Activated T-cell treated with anti-CD3 and anti-CD28 coated beads for 48 hours (primary cell): ENCODE results near the gene RIPOR3.
A peak's percentile ranks its signal among the peaks of the same experiment; 100 is the strongest.
"Not testable (repeated sequence)": the region's sequence is repeated elsewhere in the genome, so short reads cannot be mapped to it uniquely, and the experiment has no call there.

Experiments
- DNase-seq: peaks from one replicate; pipeline ENCODE4 v3.0.0-alpha.2; 2020; ENCODE audit warnings: low read depth

The RIPOR3 gene

GRCh38 chr20:50572938-50573777 lies 118.2 kb downstream of the RIPOR3 start:
- DNase-seq, result no peak

- no peak for DNase-seq
Observed at GRCh38 chr20:50571466-50571865, 119.9 kb downstream of the RIPOR3 start.

- no peak for DNase-seq
Observed at GRCh38 chr20:50569864-50570836, 121.2 kb downstream of the RIPOR3 start.

GRCh38 chr20:50569487-50569863 lies 121.9 kb downstream of the RIPOR3 start:
- DNase-seq, result not testable (repeated sequence)

DNA sequence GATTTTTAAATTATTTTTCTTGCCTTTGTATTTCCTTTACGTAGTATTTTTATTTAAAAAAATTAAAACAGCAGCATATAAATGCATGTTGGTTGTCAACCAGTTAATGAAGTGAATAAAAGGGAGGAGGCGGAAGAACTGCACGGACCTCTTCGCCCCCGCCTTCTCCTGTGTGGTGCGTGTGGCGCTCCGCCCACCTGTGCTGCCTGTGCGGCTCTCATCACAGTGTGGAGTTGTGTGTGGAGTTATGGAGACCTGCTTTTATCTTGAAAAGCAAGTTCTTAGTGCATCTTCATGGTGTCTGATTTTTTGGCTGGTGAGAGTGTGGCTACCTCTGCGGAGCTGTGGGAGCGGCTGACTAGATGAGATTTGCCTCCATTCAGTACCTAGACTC lies 122.8 kb downstream of the RIPOR3 start:
- DNase-seq, result no peak

DNA sequence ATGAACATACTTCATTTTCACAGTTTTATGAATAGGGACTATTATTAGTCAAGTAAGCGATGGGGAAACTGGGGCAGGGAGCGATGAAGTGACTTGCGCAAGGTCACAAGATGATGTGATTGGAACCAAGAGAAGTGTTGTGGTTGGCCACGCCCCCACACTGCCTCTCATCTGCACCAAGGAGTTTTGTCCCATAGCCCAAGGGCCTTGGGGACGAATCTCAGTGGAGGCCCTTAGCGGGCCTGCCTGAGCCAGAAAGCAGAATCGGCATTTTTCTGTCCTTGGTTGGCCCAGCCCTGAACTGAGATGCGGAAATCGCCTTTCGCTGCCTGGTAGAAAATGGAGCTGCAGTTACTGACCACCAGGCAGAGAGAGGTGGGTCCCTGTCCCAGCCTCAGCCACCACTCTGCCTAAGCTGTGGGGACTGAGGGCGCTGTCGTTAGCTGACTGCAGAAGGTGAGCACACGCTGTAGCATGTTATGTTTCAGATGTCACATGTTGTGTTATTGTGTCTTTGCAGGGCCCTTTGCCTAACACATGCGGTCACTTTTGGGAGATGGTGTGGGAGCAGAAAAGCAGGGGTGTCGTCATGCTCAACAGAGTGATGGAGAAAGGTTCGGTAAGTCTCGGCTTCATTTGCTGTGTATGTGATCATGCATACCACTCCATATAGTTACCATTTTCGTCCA lies 123.3 kb downstream of the RIPOR3 start:
- DNase-seq, result no peak

- DNase-seq, result no peak
Observed at GRCh38 chr20:50565871-50566270, 125.5 kb downstream of the RIPOR3 start.

GRCh38 chr20:50565383-50565782 lies 126.0 kb downstream of the RIPOR3 start:
- no peak for DNase-seq

DNA sequence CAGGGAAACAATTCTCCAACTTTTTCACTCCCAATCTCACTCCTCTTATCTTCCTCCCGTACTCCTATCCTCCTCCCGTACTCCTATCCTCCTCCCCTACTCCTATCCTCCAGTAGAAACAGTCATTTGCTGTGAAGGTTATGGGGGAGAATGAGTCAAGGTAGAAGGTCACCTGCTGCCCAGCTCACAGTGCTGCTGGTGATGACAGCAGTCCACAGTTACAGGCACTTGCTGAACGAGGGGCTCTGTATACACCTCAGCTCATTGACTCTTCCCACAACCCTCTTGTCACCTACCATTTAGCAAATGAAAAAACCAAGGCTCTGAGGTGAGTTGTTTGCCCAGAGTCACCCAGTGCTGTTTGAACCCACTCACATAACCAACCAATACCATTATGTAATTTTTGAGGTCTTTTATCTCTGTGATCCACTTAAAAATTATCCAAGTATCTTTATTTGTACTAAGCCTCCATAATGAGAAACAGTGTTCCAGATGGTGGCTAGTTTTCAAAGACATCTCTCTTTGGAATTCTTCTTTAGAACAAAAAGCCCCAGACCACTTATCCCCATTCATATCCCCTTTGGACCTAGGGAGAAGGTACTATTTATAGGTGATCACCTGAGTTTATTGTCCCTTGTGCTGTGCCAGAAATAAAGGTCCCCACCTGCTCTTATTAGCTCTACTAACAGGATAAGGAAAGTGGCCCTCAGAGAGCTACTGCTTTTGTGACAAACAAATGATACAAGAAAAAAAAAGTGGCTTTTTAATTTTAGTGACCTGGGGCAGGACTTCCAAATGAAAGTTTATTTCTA lies 128.0 kb downstream of the RIPOR3 start:
- no peak for DNase-seq

DNA sequence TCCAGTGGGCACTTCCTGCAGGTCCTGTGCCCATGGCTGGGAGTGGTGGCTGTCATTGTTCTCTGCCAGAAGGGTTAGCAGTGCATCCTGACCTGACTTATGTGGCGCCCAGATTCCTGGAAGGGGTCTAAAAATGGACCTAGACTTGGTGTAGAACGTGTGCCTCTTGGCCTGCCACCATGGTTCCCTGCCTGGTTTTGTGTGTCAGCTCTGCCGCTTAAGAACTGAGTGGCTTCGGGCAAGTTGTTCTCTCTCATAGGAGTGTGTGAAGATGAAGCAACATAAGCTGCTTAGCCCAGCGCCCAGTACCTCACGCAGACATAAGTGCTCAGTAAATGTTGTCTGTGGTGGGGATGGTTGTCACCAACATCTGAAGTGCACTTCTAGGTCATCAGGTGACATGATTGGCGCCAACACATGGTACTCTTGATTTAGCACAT lies 129.1 kb downstream of the RIPOR3 start:
- DNase-seq, result no peak

DNA sequence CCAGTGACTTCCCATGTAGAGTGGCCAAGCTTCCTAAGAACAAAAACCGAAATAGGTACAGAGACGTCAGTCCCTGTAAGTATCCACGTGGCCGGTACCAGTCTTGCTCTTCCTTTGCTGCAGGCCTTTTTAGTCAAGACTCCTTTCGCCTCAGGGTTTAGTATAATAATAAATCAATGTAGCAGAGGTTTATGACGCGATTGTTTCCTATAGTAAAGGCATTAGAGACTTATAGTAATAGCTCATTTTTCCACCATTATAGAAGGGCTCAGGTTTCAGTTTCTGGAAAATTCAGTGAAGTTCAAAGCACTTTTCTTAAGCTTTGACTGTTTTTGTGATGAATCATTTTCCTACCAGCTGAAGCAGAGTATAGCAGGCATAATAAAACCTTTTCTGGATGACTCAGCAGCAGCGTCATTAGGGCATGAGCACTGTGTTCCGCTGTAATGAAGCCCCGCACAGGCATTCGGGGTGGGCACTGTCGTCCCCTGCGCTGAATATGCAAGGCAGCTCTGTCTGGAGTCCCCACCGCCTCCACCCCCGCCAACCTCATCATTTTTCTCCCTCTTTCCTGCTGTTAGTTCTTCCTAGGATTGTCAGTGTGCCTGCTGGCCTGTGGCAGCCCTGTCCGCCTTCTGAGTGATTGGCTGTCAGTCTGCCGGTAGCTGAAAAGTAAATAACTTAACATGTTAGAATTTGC lies 129.8 kb downstream of the RIPOR3 start:
- DNase-seq, result peak; percentile 65

- no peak for DNase-seq
Observed at GRCh38 chr20:50560867-50561266, 130.5 kb downstream of the RIPOR3 start.

DNA sequence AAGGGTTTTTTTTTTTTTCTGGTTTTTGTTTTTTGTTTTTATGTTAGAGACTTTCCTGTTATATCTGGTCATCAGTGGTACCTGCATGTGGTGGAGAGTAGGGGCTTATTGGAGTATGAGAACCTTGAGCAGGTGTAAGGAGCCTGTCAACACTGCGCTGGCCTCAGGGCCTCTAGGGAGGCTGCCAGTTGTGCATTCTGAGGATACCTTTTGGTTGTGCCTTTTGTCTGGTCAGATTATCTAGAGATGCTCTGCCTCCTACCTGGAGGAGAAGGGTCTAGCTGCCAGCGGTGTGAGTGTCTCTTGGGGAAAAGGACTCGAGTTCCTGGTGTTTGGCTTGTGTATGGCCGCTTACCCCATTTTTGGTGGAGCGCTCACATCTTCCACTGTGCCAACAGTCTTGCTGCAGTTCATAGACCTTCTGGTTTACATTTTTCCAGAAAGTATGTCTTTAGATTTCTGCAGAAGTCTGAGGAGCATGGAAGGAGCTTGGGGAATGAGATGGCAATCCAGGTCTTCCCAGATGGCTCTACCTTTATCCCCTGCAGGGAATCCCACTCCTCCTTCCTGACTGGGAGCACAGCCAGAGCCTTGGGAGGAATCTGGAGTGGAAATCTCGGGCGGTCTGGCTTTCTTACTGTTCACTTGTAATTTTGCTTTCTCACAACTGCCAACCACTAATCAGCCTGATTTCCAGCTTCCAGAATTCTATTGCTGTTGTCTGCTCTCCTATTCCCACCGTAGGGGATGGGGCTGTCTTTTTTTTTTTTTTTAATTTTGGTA lies 131.3 kb downstream of the RIPOR3 start:
- DNase-seq, result no peak

DNA sequence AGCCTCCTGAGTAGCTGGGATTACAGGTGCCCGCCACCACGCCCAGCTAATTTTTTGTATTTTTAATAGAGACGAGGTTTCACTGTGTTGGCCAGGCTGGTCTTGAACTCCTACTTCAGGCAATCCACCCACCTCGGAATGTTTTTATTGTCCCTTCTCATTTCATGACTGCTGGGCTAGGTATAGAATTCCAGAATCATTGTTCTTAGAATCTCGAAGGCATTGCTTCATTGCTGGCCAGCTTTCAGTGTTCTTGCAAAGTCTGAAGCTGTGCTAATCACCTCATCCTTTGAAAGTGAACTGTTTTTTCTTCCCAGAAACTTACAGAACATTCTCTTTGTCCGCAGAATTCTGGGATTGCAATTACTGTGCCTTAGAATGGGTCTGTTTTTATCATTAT lies 132.2 kb downstream of the RIPOR3 start:
- no peak for DNase-seq

DNA sequence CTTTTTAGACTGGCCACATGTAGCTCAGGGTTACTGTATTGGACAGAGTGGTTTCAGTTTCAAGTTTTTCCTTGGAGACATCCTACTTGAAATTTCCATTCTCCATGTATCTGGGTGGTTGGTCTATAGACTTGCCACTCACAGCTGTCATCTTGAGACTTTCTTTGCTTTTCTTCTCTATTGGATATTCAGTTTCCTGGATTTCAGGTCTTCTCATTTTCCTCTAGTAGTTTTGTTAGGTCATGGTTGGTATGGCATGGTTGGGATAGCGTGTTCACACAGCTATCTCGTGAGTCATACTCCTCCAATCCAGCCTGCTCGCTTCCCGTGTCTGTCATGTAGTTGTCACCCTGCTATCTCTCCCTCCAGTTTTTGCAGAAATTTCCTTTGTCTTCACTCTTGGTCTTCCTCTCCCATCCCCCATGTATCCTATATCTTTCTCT lies 132.8 kb downstream of the RIPOR3 start:
- DNase-seq, result no peak

DNA sequence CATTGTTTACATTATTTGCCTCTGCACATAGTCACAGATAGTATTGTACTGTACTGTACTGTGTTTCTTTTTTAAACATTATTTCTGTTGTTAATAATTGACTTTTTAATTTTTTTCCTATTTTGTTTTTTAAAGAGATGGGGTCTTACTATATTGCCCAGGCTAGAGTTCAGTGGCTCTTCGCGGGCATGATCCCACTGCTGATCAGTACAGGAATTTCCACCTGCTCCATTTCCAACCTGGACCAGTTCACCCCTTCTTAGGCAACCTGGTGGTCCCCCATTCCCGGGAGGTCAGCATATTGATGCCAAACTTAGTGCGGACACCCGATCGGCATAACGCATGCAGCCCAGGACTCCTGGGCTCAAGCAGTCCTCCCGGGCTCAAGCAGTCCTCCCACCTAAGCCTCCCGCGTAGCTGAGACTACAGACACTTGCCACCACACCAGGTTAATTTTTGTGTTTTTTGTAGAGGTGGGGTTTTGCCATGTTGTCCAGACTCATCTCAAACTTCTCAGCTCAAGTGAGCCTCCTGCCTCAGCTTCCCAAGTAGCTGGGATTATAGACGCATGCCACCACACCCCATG lies 133.7 kb downstream of the RIPOR3 start:
- DNase-seq, result no peak

DNA sequence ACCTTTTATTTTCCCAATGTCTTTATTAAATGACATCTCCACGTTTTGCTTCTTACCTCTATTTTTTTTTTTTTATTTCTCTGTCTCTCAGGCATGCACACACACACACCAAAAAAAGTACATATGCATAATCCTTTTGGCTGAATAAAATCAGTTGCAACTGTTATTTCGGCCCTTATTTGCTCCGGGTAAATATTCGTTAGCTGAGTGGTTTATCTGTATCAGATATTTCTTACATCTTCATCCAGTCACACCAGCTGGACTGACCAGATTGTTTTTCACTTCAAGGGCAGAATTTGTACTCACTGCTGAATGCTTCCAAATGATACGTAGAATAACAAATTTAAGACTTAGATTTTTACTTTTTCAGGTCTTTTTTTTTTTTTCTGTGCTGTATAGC lies 135.7 kb downstream of the RIPOR3 start:
- DNase-seq, result no peak

- no peak for DNase-seq
Observed at GRCh38 chr20:50554694-50555579, 136.4 kb downstream of the RIPOR3 start.

GRCh38 chr20:50552979-50553378 lies 138.4 kb downstream of the RIPOR3 start:
- no peak for DNase-seq
